CD14-positive monocyte (primary cell): Measurements from ENCODE around the gene SART3. TPM values are rescaled to one million over a fixed set of nuclear protein-coding genes. Genes with fewer than 3 reads are reported as not detected.

Source experiments
- DNase-seq, 3 donors: peaks; one replicate each; pipeline ENCODE4 v3.0.0-alpha.2; 2011 to 2022
- H2AFZ ChIP-seq: 2 replicates; pipeline ENCODE4 v1.6.0; 2012; ENCODE audit warnings: mild to moderate bottlenecking, low read depth, low read length, inconsistent platforms; ENCODE audit not compliant: insufficient read depth, poor library complexity, severe bottlenecking
- H3K27ac ChIP-seq, 2 donors: 1 replicate in 1 of 2; 2 replicates in 1 of 2; pipeline ENCODE4 v1.5.1; 2012 to 2013; ENCODE audit warnings: low read length in 2 of 2, control low read depth in 1 of 2, inconsistent platforms in 1 of 2, low read depth in 1 of 2, mild to moderate bottlenecking in 1 of 2
- H3K27me3 ChIP-seq, 2 donors: one replicate each; pipeline versions ENCODE4 v1.6.0 to v1.6.1; 2011 to 2013; ENCODE audit warnings: low read length in 2 of 2; ENCODE audit not compliant: control insufficient read depth in 2 of 2, insufficient read depth in 2 of 2
- H3K36me3 ChIP-seq, 2 donors: replicated peaks in 1 of 2; 1 replicate in 1 of 2; 2 replicates in 1 of 2; pipeline versions ENCODE4 v1.5.1 to v1.6.1; 2012 to 2013; ENCODE audit warnings: low read length in 2 of 2, control low read depth in 1 of 2, inconsistent platforms in 1 of 2, mild to moderate bottlenecking in 1 of 2; ENCODE audit not compliant: insufficient read depth in 2 of 2, control insufficient read depth in 1 of 2
- H3K4me1 ChIP-seq, 2 donors: 1 replicate in 1 of 2; 2 replicates in 1 of 2; pipeline versions ENCODE4 v1.5.1 to v1.6.1; 2012 to 2013; ENCODE audit warnings: low read length in 2 of 2, control low read depth in 1 of 2, inconsistent platforms in 1 of 2, mild to moderate bottlenecking in 1 of 2, moderate library complexity in 1 of 2; ENCODE audit not compliant: insufficient read depth in 2 of 2, control insufficient read depth in 1 of 2
- H3K4me2 ChIP-seq: replicated peaks from 2 replicates; pipeline ENCODE3; 2012; ENCODE audit warnings: low read length, moderate library complexity, mild to moderate bottlenecking; ENCODE audit not compliant: poor library complexity, severe bottlenecking; ENCODE audit errors: extremely low read depth
- H3K4me3 ChIP-seq, 3 experiments: fragments of 200-600 bp in 1 of 3; sonication (generic) in 1 of 3; replicated peaks in 1 of 3; 1 replicate in 2 of 3; 2 replicates in 1 of 3; pipeline ENCODE4 v1.5.1; 2011 to 2013; ENCODE audit warnings: low read length in 3 of 3, mild to moderate bottlenecking in 3 of 3, control low read depth in 2 of 3, low read depth in 2 of 3, inconsistent platforms in 1 of 3, moderate library complexity in 1 of 3
- H3K79me2 ChIP-seq: 2 replicates; pipeline ENCODE4 v1.6.0; 2012; ENCODE audit warnings: mild to moderate bottlenecking, control low read depth, inconsistent platforms, low read length, moderate library complexity; ENCODE audit not compliant: insufficient read depth
- H3K9ac ChIP-seq: 2 replicates; pipeline ENCODE4 v1.6.0; 2017; ENCODE audit warnings: low read length, mild to moderate bottlenecking; ENCODE audit not compliant: insufficient read depth, poor library complexity, severe bottlenecking
- H3K9me3 ChIP-seq, 2 donors: replicated peaks in 1 of 2; 1 replicate in 1 of 2; 2 replicates in 1 of 2; pipeline versions ENCODE4 v1.5.1 to v1.6.1; 2012 to 2013; ENCODE audit warnings: low read length in 2 of 2, control low read depth in 1 of 2; ENCODE audit not compliant: control insufficient read depth in 1 of 2, insufficient read depth in 1 of 2
- H4K20me1 ChIP-seq: 2 replicates; pipeline ENCODE4 v1.6.0; 2012; ENCODE audit warnings: mild to moderate bottlenecking, low read length, control low read depth, moderate library complexity; ENCODE audit not compliant: insufficient read depth
- H3K27ac Mint-ChIP-seq, 7 donors: one replicate each; pipeline ENCODE4 v1.8.0; 2020; ENCODE audit warnings: mild to moderate bottlenecking in 7 of 7, mixed read lengths in 7 of 7, moderate library complexity in 6 of 7, inconsistent platforms in 2 of 7
- H3K27me3 Mint-ChIP-seq, 3 donors: one replicate each; pipeline ENCODE4 v1.8.0; 2021 to 2022; ENCODE audit warnings: low read depth in 3 of 3, mild to moderate bottlenecking in 3 of 3, mixed read lengths in 3 of 3, moderate library complexity in 3 of 3, inconsistent platforms in 1 of 3
- H3K36me3 Mint-ChIP-seq, 2 donors: one replicate each; pipeline ENCODE4 v1.8.0; 2020; ENCODE audit warnings: mixed read lengths in 2 of 2, inconsistent platforms in 1 of 2, mild to moderate bottlenecking in 1 of 2
- H3K4me1 Mint-ChIP-seq: one replicate; pipeline ENCODE4 v1.8.0; 2020; ENCODE audit warnings: mild to moderate bottlenecking, mixed read lengths
- H3K4me3 Mint-ChIP-seq, 2 donors: one replicate each; pipeline ENCODE4 v1.8.0; 2020; ENCODE audit warnings: mild to moderate bottlenecking in 2 of 2, mixed read lengths in 2 of 2, moderate library complexity in 1 of 2
- H3K9me3 Mint-ChIP-seq, 7 donors: one replicate each; pipeline ENCODE4 v1.8.0; 2020 to 2022; ENCODE audit warnings: mixed read lengths in 7 of 7, mild to moderate bottlenecking in 6 of 7, moderate library complexity in 6 of 7, inconsistent platforms in 2 of 7
- CTCF ChIP-seq: fragments of 200-600 bp; IDR thresholded peaks from one replicate; pipeline ENCODE4 v1.8.0; 2022; ENCODE audit warnings: antibody characterized with exemption, mild to moderate bottlenecking
- WGBS: methylation state at CpG from one replicate; pipeline ENCODE4 v1.1.5; 2013; ENCODE audit warnings: missing lambda C conversion rate; ENCODE audit not compliant: insufficient coverage; 5-methylcytosine and 5-hydroxymethylcytosine counted together
- intact Hi-C, 2 donors: fragments of 100-400 bp; cut with micrococcal nuclease; formaldehyde crosslinking; loops; one replicate each; pipeline versions ENCODE4 v1.15.0 to v1.15.1; 2023
- polyA plus RNA-seq, 3 donors: library from polyadenylated mRNA; depleted of rRNA in 1 of 3; unstranded in 2 of 3; stranded (reverse) in 1 of 3; fragments of 300-500 nt in 2 of 3; fragments of >200 nt in 1 of 3; fragmentation: Illumina TruSeq in 2 of 3; gene quantifications; 1 replicate in 2 of 3; 2 replicates in 1 of 3; pipeline ENCODE4 v1.2.3, GENCODE V29; 2012 to 2021

SART3 gene
- polyA plus RNA-seq, 3 donors: 10.3 to 20.9 (median 20.6) TPM

GRCh38 chr12:108478611-108479206 is 82.3 kb downstream of the SART3 start:
- Histone ChIP-seq H3K9ac (no peak overlapping the region), H3K9me3 (no peaks in the 10 kb centered on the region), H3K27ac (no peak overlapping the region), H3K36me3 (no peaks in the 10 kb centered on the region), H4K20me1 (no peaks in the 10 kb centered on the region), H3K79me2 (no peaks in the 10 kb centered on the region), H3K4me3 (no peak overlapping the region), H3K4me2 (no peak overlapping the region), H2AFZ (no peak overlapping the region), H3K27me3 (no peaks in the 10 kb centered on the region), H3K4me1 (no peaks in the 10 kb centered on the region)
- no peak for TF ChIP-seq CTCF
- Mint-ChIP-seq H3K27ac (no peak overlapping the region), H3K9me3 (no peaks in the 10 kb centered on the region), H3K27me3 (peaks cover 3 to 18% (median 4%) of the 10 kb centered on the region in 3 donors), H3K4me1 (no peaks in the 10 kb centered on the region), H3K4me3 (no peak overlapping the region), H3K36me3 (no peaks in the 10 kb centered on the region)
- DNase-seq: no peak
- intact Hi-C loops: no loop called here
- WGBS: 75% methylated on average over 2 of the region's 8 CpGs

- no peaks in the 10 kb centered on the region for H3K27me3 ChIP-seq
- no peaks in the 10 kb centered on the region for H3K79me2 ChIP-seq
- TF ChIP-seq CTCF: no peak
- H3K9me3 ChIP-seq: no peaks in the 10 kb centered on the region
- 84% methylated on average over 5 of the region's 6 CpGs for WGBS
- H3K36me3 Mint-ChIP-seq: no peaks in the 10 kb centered on the region
- H3K27me3 Mint-ChIP-seq: peaks cover 0 to 14% (median 4%) of the 10 kb centered on the region in 3 donors
- H2AFZ ChIP-seq: no peak overlapping the region
- no peak overlapping the region for H3K27ac Mint-ChIP-seq
- no peak overlapping the region for H3K9ac ChIP-seq
- no peaks in the 10 kb centered on the region for H3K4me1 ChIP-seq
- H3K4me2 ChIP-seq: no peak overlapping the region
- H3K4me3 ChIP-seq: no peak overlapping the region
- no peaks in the 10 kb centered on the region for H3K4me1 Mint-ChIP-seq
- no peaks in the 10 kb centered on the region for H3K36me3 ChIP-seq
- no peaks in the 10 kb centered on the region for H4K20me1 ChIP-seq
- H3K27ac ChIP-seq: no peak overlapping the region
- H3K9me3 Mint-ChIP-seq: no peaks in the 10 kb centered on the region
- no peak for DNase-seq
- intact Hi-C loops: no loop called here
- H3K4me3 Mint-ChIP-seq: no peak overlapping the region
These were observed 83.1 kb downstream of the SART3 start for GRCh38 chr12:108477881-108478259.
